ENCODE measurements around the gene TRIM10.

Gene TRIM10

GRCh38 chr6:30162265-30163089 lies 1.5 kb upstream of the TRIM10 start:
- Histone ChIP-seq H3K9ac (ENCODE audit: low read length in 5 of 5) (no peak overlapping the region), H3K36me3 (ENCODE audit: control insufficient read depth in 5 of 5, insufficient read depth in 5 of 5, low read length in 5 of 5) (no peaks in the 10 kb centered on the region), H3K4me3 (ENCODE audit: low read depth in 1 of 5, low read length in 5 of 5) (no peak overlapping the region), H3K27me3 (ENCODE audit: control insufficient read depth in 5 of 5, insufficient read depth in 4 of 5, low read length in 5 of 5) (peaks cover 4 to 19% (median 6%) of the 10 kb centered on the region in 5 donors), H3K4me1 (ENCODE audit: control insufficient read depth in 5 of 5, insufficient read depth in 5 of 5, low read length in 5 of 5) (peaks cover 0 to 2% (median 0%) of the 10 kb centered on the region in 5 donors), H3K27ac (ENCODE audit: low read depth, low read length) (no peak overlapping the region), H3K9me3 (ENCODE audit: control insufficient read depth in 5 of 5, low read length in 5 of 5) (no peaks in the 10 kb centered on the region)

- Histone ChIP-seq H3K36me3 (ENCODE audit: control insufficient read depth in 5 of 5, insufficient read depth in 5 of 5, low read length in 5 of 5) (no peaks in the 10 kb centered on the region), H3K4me1 (ENCODE audit: control insufficient read depth in 5 of 5, insufficient read depth in 5 of 5, low read length in 5 of 5) (peaks cover 0 to 12% (median 8%) of the 10 kb centered on the region in 5 donors), H3K27ac (ENCODE audit: low read depth, low read length) (no peak overlapping the region), H3K9me3 (ENCODE audit: control insufficient read depth in 5 of 5, low read length in 5 of 5) (no peaks in the 10 kb centered on the region), H3K27me3 (ENCODE audit: control insufficient read depth in 5 of 5, insufficient read depth in 4 of 5, low read length in 5 of 5) (peaks cover 4 to 17% (median 6%) of the 10 kb centered on the region in 5 donors), H3K4me3 (ENCODE audit: low read depth in 1 of 5, low read length in 5 of 5) (no peak overlapping the region), H3K9ac (ENCODE audit: low read length in 5 of 5) (no peak overlapping the region)
Observed at GRCh38 chr6:30160008-30160784, 815 bp downstream of the TRIM10 start.

GRCh38 chr6:30158475-30159040 lies 2.5 kb downstream of the TRIM10 start:
- no peak overlapping the region for H3K27ac ChIP-seq (ENCODE audit: low read depth, low read length)
- peaks cover 3 to 18% (median 6%) of the 10 kb centered on the region in 5 donors for H3K27me3 ChIP-seq (ENCODE audit: control insufficient read depth in 5 of 5, insufficient read depth in 4 of 5, low read length in 5 of 5)
- H3K4me3 ChIP-seq (ENCODE audit: low read depth in 1 of 5, low read length in 5 of 5), result no peak overlapping the region
- peaks cover 2 to 20% (median 11%) of the 10 kb centered on the region in 5 donors for H3K4me1 ChIP-seq (ENCODE audit: control insufficient read depth in 5 of 5, insufficient read depth in 5 of 5, low read length in 5 of 5)
- no peak overlapping the region for H3K9ac ChIP-seq (ENCODE audit: low read length in 5 of 5)
- H3K36me3 ChIP-seq (ENCODE audit: control insufficient read depth in 5 of 5, insufficient read depth in 5 of 5, low read length in 5 of 5), result no peaks in the 10 kb centered on the region
- no peaks in the 10 kb centered on the region for H3K9me3 ChIP-seq (ENCODE audit: control insufficient read depth in 5 of 5, low read length in 5 of 5)

- Histone ChIP-seq H3K4me1 (ENCODE audit: control insufficient read depth in 5 of 5, insufficient read depth in 5 of 5, low read length in 5 of 5) (peaks cover 2 to 17% (median 11%) of the 10 kb centered on the region in 5 donors), H3K9me3 (ENCODE audit: control insufficient read depth in 5 of 5, low read length in 5 of 5) (no peaks in the 10 kb centered on the region), H3K36me3 (ENCODE audit: control insufficient read depth in 5 of 5, insufficient read depth in 5 of 5, low read length in 5 of 5) (no peaks in the 10 kb centered on the region), H3K27ac (ENCODE audit: low read depth, low read length) (no peak overlapping the region), H3K4me3 (ENCODE audit: low read depth in 1 of 5, low read length in 5 of 5) (no peak overlapping the region), H3K9ac (ENCODE audit: low read length in 5 of 5) (no peak overlapping the region), H3K27me3 (ENCODE audit: control insufficient read depth in 5 of 5, insufficient read depth in 4 of 5, low read length in 5 of 5) (peaks cover 0 to 12% (median 2%) of the 10 kb centered on the region in 5 donors)
Observed at GRCh38 chr6:30157999-30158398, 3.0 kb downstream of the TRIM10 start.

GRCh38 chr6:30157581-30157980 lies 3.4 kb downstream of the TRIM10 start:
- H3K9ac ChIP-seq (ENCODE audit: low read length in 5 of 5), result no peak overlapping the region
- peaks cover 0 to 12% (median 0%) of the 10 kb centered on the region in 5 donors for H3K27me3 ChIP-seq (ENCODE audit: control insufficient read depth in 5 of 5, insufficient read depth in 4 of 5, low read length in 5 of 5)
- peaks cover 2 to 17% (median 11%) of the 10 kb centered on the region in 5 donors for H3K4me1 ChIP-seq (ENCODE audit: control insufficient read depth in 5 of 5, insufficient read depth in 5 of 5, low read length in 5 of 5)
- H3K9me3 ChIP-seq (ENCODE audit: control insufficient read depth in 5 of 5, low read length in 5 of 5), result no peaks in the 10 kb centered on the region
- no peak overlapping the region for H3K4me3 ChIP-seq (ENCODE audit: low read depth in 1 of 5, low read length in 5 of 5)
- H3K27ac ChIP-seq (ENCODE audit: low read depth, low read length), result no peak overlapping the region
- H3K36me3 ChIP-seq (ENCODE audit: control insufficient read depth in 5 of 5, insufficient read depth in 5 of 5, low read length in 5 of 5), result no peaks in the 10 kb centered on the region

- H3K9me3 ChIP-seq (ENCODE audit: control insufficient read depth in 5 of 5, low read length in 5 of 5), result no peaks in the 10 kb centered on the region
- no peak overlapping the region for H3K9ac ChIP-seq (ENCODE audit: low read length in 5 of 5)
- no peaks in the 10 kb centered on the region for H3K36me3 ChIP-seq (ENCODE audit: control insufficient read depth in 5 of 5, insufficient read depth in 5 of 5, low read length in 5 of 5)
- H3K27me3 ChIP-seq (ENCODE audit: control insufficient read depth in 5 of 5, insufficient read depth in 4 of 5, low read length in 5 of 5), result peaks cover 0 to 12% (median 0%) of the 10 kb centered on the region in 5 donors
- H3K4me3 ChIP-seq (ENCODE audit: low read depth in 1 of 5, low read length in 5 of 5), result no peak overlapping the region
- peaks cover 2 to 17% (median 11%) of the 10 kb centered on the region in 5 donors for H3K4me1 ChIP-seq (ENCODE audit: control insufficient read depth in 5 of 5, insufficient read depth in 5 of 5, low read length in 5 of 5)
- no peak overlapping the region for H3K27ac ChIP-seq (ENCODE audit: low read depth, low read length)
Observed at GRCh38 chr6:30156774-30157173, 4.2 kb downstream of the TRIM10 start.

GRCh38 chr6:30156262-30156599 lies 4.8 kb downstream of the TRIM10 start:
- Histone ChIP-seq H3K9ac (ENCODE audit: low read length in 5 of 5) (no peak overlapping the region), H3K27ac (ENCODE audit: low read depth, low read length) (no peak overlapping the region)

GRCh38 chr6:30155520-30156261 lies 5.3 kb downstream of the TRIM10 start:
- H3K27ac ChIP-seq (ENCODE audit: low read depth, low read length), result no peak overlapping the region
- H3K9ac ChIP-seq (ENCODE audit: low read length in 5 of 5), result no peak overlapping the region
- peaks cover 2 to 17% (median 11%) of the 10 kb centered on the region in 5 donors for H3K4me1 ChIP-seq (ENCODE audit: control insufficient read depth in 5 of 5, insufficient read depth in 5 of 5, low read length in 5 of 5)
- peaks cover 0 to 12% (median 0%) of the 10 kb centered on the region in 5 donors for H3K27me3 ChIP-seq (ENCODE audit: control insufficient read depth in 5 of 5, insufficient read depth in 4 of 5, low read length in 5 of 5)
- no peaks in the 10 kb centered on the region for H3K36me3 ChIP-seq (ENCODE audit: control insufficient read depth in 5 of 5, insufficient read depth in 5 of 5, low read length in 5 of 5)
- peak overlapping the region in 1 of 5 donors; percentile 4 for H3K4me3 ChIP-seq (ENCODE audit: low read depth in 1 of 5, low read length in 5 of 5)
- H3K9me3 ChIP-seq (ENCODE audit: control insufficient read depth in 5 of 5, low read length in 5 of 5), result no peaks in the 10 kb centered on the region

More at GRCh38 chr6:30156262-30156599, 4.8 kb downstream of the TRIM10 start:
- H3K27me3 ChIP-seq (ENCODE audit: control insufficient read depth in 5 of 5, insufficient read depth in 4 of 5, low read length in 5 of 5), result peaks cover 0 to 12% (median 0%) of the 10 kb centered on the region in 5 donors
- H3K4me3 ChIP-seq (ENCODE audit: low read depth in 1 of 5, low read length in 5 of 5), result peak overlapping the region in 1 of 5 donors; percentile 4
- H3K4me1 ChIP-seq (ENCODE audit: control insufficient read depth in 5 of 5, insufficient read depth in 5 of 5, low read length in 5 of 5), result peaks cover 2 to 17% (median 11%) of the 10 kb centered on the region in 5 donors
- no peaks in the 10 kb centered on the region for H3K36me3 ChIP-seq (ENCODE audit: control insufficient read depth in 5 of 5, insufficient read depth in 5 of 5, low read length in 5 of 5)
- no peaks in the 10 kb centered on the region for H3K9me3 ChIP-seq (ENCODE audit: control insufficient read depth in 5 of 5, low read length in 5 of 5)

GRCh38 chr6:30154709-30155519 lies 6.1 kb downstream of the TRIM10 start:
- Histone ChIP-seq H3K27me3 (ENCODE audit: control insufficient read depth in 5 of 5, insufficient read depth in 4 of 5, low read length in 5 of 5) (peaks cover 0 to 12% (median 0%) of the 10 kb centered on the region in 5 donors), H3K4me3 (ENCODE audit: low read depth in 1 of 5, low read length in 5 of 5) (no peak overlapping the region), H3K9ac (ENCODE audit: low read length in 5 of 5) (no peak overlapping the region), H3K4me1 (ENCODE audit: control insufficient read depth in 5 of 5, insufficient read depth in 5 of 5, low read length in 5 of 5) (peaks cover 2 to 17% (median 11%) of the 10 kb centered on the region in 5 donors), H3K36me3 (ENCODE audit: control insufficient read depth in 5 of 5, insufficient read depth in 5 of 5, low read length in 5 of 5) (no peaks in the 10 kb centered on the region), H3K27ac (ENCODE audit: low read depth, low read length) (no peak overlapping the region), H3K9me3 (ENCODE audit: control insufficient read depth in 5 of 5, low read length in 5 of 5) (no peaks in the 10 kb centered on the region)

Measured in subcutaneous abdominal adipose tissue (tissue), 5 donors.